HepG2 (cell line): ENCODE results near the gene TEAD1. TPM values are rescaled to one million over a fixed set of nuclear protein-coding genes. Genes with fewer than 3 reads are reported as not detected.

Experiments
- ADNP ChIP-seq: sonication (generic); formaldehyde crosslinking; IDR thresholded peaks from 2 replicates; pipeline ENCODE4 v1.4.0; 2020; ENCODE audit warnings: missing genetic modification reagents
- ARID4A ChIP-seq: sonication (generic); formaldehyde crosslinking; IDR thresholded peaks from 2 replicates; pipeline ENCODE4 v1.5.0; 2020; ENCODE audit warnings: mild to moderate bottlenecking, missing genetic modification reagents, borderline replicate concordance
- CEBPB ChIP-seq: IDR thresholded peaks from 2 replicates; pipeline ENCODE4 v1.6.1; 2011; ENCODE audit warnings: low read depth, low read length, improper control_type of control experiment, borderline replicate concordance
- FOXA1 ChIP-seq, 2 experiments: fragments of 450-650 bp in 1 of 2; sonication (generic) in 1 of 2; formaldehyde crosslinking in 1 of 2; IDR thresholded peaks; 2 replicates each; pipeline versions ENCODE4 v1.4.0 to v1.6.1; 2016 to 2020; ENCODE audit warnings: missing genetic modification reagents in 1 of 2
- FOXK1 ChIP-seq: sonication (generic); formaldehyde crosslinking; IDR thresholded peaks from 2 replicates; pipeline ENCODE4 v1.4.0; 2020; ENCODE audit warnings: low read depth, missing genetic modification reagents, borderline replicate concordance
- HHEX ChIP-seq: IDR thresholded peaks from 2 replicates; pipeline ENCODE4 v1.6.1; 2016; ENCODE audit warnings: control low read depth
- KLF13 ChIP-seq: sonication (generic); formaldehyde crosslinking; IDR thresholded peaks from 2 replicates; pipeline ENCODE4 v1.4.0; 2020; ENCODE audit warnings: mild to moderate bottlenecking, missing genetic modification reagents
- NFKBIZ ChIP-seq: IDR thresholded peaks from 2 replicates; pipeline ENCODE4 v1.6.1; 2018; ENCODE audit warnings: missing genetic modification reagents, missing compliant biosample characterization
- NFYC ChIP-seq: IDR thresholded peaks from 2 replicates; pipeline ENCODE4 v1.6.1; 2016; ENCODE audit warnings: missing genetic modification reagents, missing compliant biosample characterization
- PCBP2 ChIP-seq: fragments of 200-400 bp; formaldehyde crosslinking; optimal IDR thresholded peaks from 2 replicates; pipeline ENCODE3; 2018; ENCODE audit warnings: low read length, low read depth; ENCODE audit not compliant: poor library complexity, severe bottlenecking
- PRMT3 ChIP-seq: sonication (generic); formaldehyde crosslinking; IDR thresholded peaks from 2 replicates; pipeline ENCODE4 v1.8.1; 2022; ENCODE audit warnings: low read depth, mild to moderate bottlenecking, moderate library complexity, missing genetic modification reagents, borderline replicate concordance
- TEAD2 ChIP-seq: sonication (generic); formaldehyde crosslinking; IDR thresholded peaks from 2 replicates; pipeline ENCODE4 v1.9.0; 2021; ENCODE audit warnings: missing genetic modification reagents
- TFDP2 ChIP-seq: sonication (generic); formaldehyde crosslinking; IDR thresholded peaks from 2 replicates; pipeline ENCODE4 v1.4.0; 2020; ENCODE audit warnings: missing genetic modification reagents
- ZFX ChIP-seq: sonication (generic); formaldehyde crosslinking; IDR thresholded peaks from 2 replicates; pipeline ENCODE4 v1.4.0; 2020; ENCODE audit warnings: mild to moderate bottlenecking, low read depth, missing genetic modification reagents, moderate library complexity
- ZKSCAN5 ChIP-seq: sonication (generic); formaldehyde crosslinking; IDR thresholded peaks from 2 replicates; pipeline ENCODE4 v1.5.1; 2020; ENCODE audit warnings: mild to moderate bottlenecking, missing genetic modification reagents
- ZNF660 ChIP-seq: sonication (generic); formaldehyde crosslinking; IDR thresholded peaks from 2 replicates; pipeline ENCODE4 v1.5.1; 2020; ENCODE audit warnings: mild to moderate bottlenecking, low read depth, missing genetic modification reagents, borderline replicate concordance
- ZNF878 ChIP-seq: sonication (generic); formaldehyde crosslinking; IDR thresholded peaks from 2 replicates; pipeline ENCODE4 v1.8.1; 2023; ENCODE audit warnings: mild to moderate bottlenecking, missing genetic modification reagents, moderate library complexity
- polyA plus RNA-seq, 8 experiments: library from polyadenylated mRNA; depleted of rRNA in 3 of 8; stranded (reverse) in 7 of 8; unstranded in 1 of 8; fragments of >200 nt; fragmentation: Illumina TruSeq in 4 of 8; extraction: Trizol in 4 of 8; gene quantifications; 2 replicates each; pipeline versions ENCODE4 v1.2.1 to v1.2.3, GENCODE V29; 2011 to 2016; ENCODE audit warnings: low read depth in 4 of 8, missing spikeins in 1 of 8, mixed read lengths in 1 of 8; ENCODE audit not compliant: insufficient read depth in 1 of 8
- total RNA-seq, 5 experiments: library from RNA; depleted of rRNA; stranded (reverse); fragments of >200 nt; fragmentation: Illumina TruSeq; extraction: Trizol; gene quantifications; 2 replicates each; pipeline ENCODE4 v1.2.3, GENCODE V29; 2016; ENCODE audit warnings: low read depth in 1 of 5
- TF ChIP-seq, protein P1 (sequence below): IDR thresholded peaks from 2 replicates; pipeline ENCODE4 v1.6.1; 2018; ENCODE audit warnings: missing genetic modification reagents, mild to moderate bottlenecking, missing compliant biosample characterization
- TF ChIP-seq, protein P2 (sequence below), 2 experiments: fragments of 450-650 bp in 1 of 2; sonication (generic) in 1 of 2; formaldehyde crosslinking; IDR thresholded peaks; 2 replicates each; pipeline versions ENCODE4 v1.5.0 to v1.8.0; 2020 to 2022; ENCODE audit warnings: mild to moderate bottlenecking in 1 of 2, missing genetic modification reagents in 1 of 2

Gene TEAD1
- total and polyA plus RNA-seq, 2 of the 13 experiments (the other 11 are each of a cell fraction or from before 2014, with no cell fraction given): 20.1 to 30.5 TPM

- TF ChIP-seq TEAD2 (CRISPR knock-in tag): no peak
- TF ChIP-seq PRMT3 (CRISPR knock-in tag): no peak
- TF ChIP-seq CEBPB: peak; percentile 73; the same call in 1 of the 2 replicates
- no peak for TF ChIP-seq ARID4A (CRISPR knock-in tag)
- TF ChIP-seq KLF13 (CRISPR knock-in tag): no peak
- TF ChIP-seq, protein P1, sequence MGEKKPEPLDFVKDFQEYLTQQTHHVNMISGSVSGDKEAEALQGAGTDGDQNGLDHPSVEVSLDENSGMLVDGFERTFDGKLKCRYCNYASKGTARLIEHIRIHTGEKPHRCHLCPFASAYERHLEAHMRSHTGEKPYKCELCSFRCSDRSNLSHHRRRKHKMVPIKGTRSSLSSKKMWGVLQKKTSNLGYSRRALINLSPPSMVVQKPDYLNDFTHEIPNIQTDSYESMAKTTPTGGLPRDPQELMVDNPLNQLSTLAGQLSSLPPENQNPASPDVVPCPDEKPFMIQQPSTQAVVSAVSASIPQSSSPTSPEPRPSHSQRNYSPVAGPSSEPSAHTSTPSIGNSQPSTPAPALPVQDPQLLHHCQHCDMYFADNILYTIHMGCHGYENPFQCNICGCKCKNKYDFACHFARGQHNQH (CRISPR knock-in tag): no peak
- no peak for TF ChIP-seq HHEX (CRISPR knock-in tag)
- TF ChIP-seq TFDP2 (CRISPR knock-in tag): no peak
- no peak for TF ChIP-seq NFKBIZ (CRISPR knock-in tag)
- TF ChIP-seq FOXA1 (IDR thresholded peaks at IDR 0.05): no peak
- TF ChIP-seq FOXA1 (CRISPR knock-in tag; IDR thresholded peaks at IDR 0.05): peak; percentile 61; the same call in 1 of the 2 replicates
- no peak for TF ChIP-seq ZFX
- TF ChIP-seq ADNP (CRISPR knock-in tag): no peak
- no peak for TF ChIP-seq ZNF660 (CRISPR knock-in tag)
- TF ChIP-seq ZKSCAN5 (CRISPR knock-in tag): no peak
- no peak for TF ChIP-seq NFYC (CRISPR knock-in tag)
- TF ChIP-seq PCBP2: no peak
- TF ChIP-seq FOXK1: peak; percentile 57; the same call in 1 of the 2 replicates
- TF ChIP-seq ZNF878 (CRISPR knock-in tag): no peak
- TF ChIP-seq, protein P2, sequence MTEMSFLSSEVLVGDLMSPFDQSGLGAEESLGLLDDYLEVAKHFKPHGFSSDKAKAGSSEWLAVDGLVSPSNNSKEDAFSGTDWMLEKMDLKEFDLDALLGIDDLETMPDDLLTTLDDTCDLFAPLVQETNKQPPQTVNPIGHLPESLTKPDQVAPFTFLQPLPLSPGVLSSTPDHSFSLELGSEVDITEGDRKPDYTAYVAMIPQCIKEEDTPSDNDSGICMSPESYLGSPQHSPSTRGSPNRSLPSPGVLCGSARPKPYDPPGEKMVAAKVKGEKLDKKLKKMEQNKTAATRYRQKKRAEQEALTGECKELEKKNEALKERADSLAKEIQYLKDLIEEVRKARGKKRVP (CRISPR knock-in tag; IDR thresholded peaks at IDR 0.05): peak in 1 of 2 experiments; percentile 95; a peak in 2 of 4 replicates
Measured at GRCh38 chr11:12669930-12670329, 4.3 kb upstream of the TEAD1 start (continued).
